MM.1S (cell line): Measurements from ENCODE around the gene PTPRD.

ENCODE experiments used
- CTCF ChIP-seq: fragments of 300-600 bp; sonication (generic); IDR thresholded peaks from 2 replicates; pipeline ENCODE4 v1.5.1; 2016; ENCODE audit warnings: antibody characterized with exemption, low read length, mixed read lengths
- EZH2phosphoT487 ChIP-seq: fragments of 300-600 bp; sonication (generic); IDR thresholded peaks from 2 replicates; pipeline ENCODE4 v1.6.1; 2018; ENCODE audit warnings: antibody characterized with exemption, low read length

GRCh38 chr9:10108815-10109214 lies 504.0 kb downstream of the PTPRD start:
- no peak for TF ChIP-seq CTCF
- TF ChIP-seq EZH2phosphoT487, result no peak
